Smooth muscle cell (in vitro differentiated cells): Measurements from ENCODE around the gene GPRC5C. TPM values are rescaled to one million over a fixed set of nuclear protein-coding genes. Genes with fewer than 3 reads are reported as not detected.

Source experiments
- DNase-seq: peaks from one replicate; lab custom pipeline; 2025; ENCODE audit not compliant: unreplicated experiment; lab: John Stamatoyannopoulos, UW
- H2AFZ ChIP-seq: fragments of 200-600 bp; sonication (generic); 2 replicates; pipeline ENCODE4 v1.6.0; 2016; ENCODE audit warnings: antibody characterized with exemption, low read depth, mild to moderate bottlenecking
- H3F3A ChIP-seq: fragments of 200-600 bp; sonication (generic); 2 replicates; pipeline ENCODE4 v1.6.0; 2017; ENCODE audit warnings: antibody characterized with exemption, low read depth
- H3K27ac ChIP-seq: fragments of 200-600 bp; sonication (generic); 2 replicates; pipeline ENCODE4 v1.5.1; 2016; ENCODE audit warnings: low read depth, mild to moderate bottlenecking
- H3K27me3 ChIP-seq: fragments of 200-600 bp; sonication (generic); 2 replicates; pipeline ENCODE4 v1.6.1; 2016; ENCODE audit warnings: low read depth, mild to moderate bottlenecking
- H3K36me3 ChIP-seq: fragments of 200-600 bp; sonication (generic); 2 replicates; pipeline ENCODE4 v1.5.1; 2016; ENCODE audit warnings: low read depth
- H3K4me1 ChIP-seq: fragments of 200-600 bp; sonication (generic); 2 replicates; pipeline ENCODE4 v1.5.1; 2016; ENCODE audit warnings: low read depth
- H3K4me2 ChIP-seq: fragments of 200-600 bp; sonication (generic); 2 replicates; pipeline ENCODE4 v1.6.0; 2016; ENCODE audit warnings: mild to moderate bottlenecking
- H3K4me3 ChIP-seq: fragments of 200-600 bp; sonication (generic); 2 replicates; pipeline ENCODE4 v1.5.1; 2016; ENCODE audit warnings: mild to moderate bottlenecking
- H3K79me2 ChIP-seq: fragments of 200-600 bp; sonication (generic); 2 replicates; pipeline ENCODE4 v1.6.0; 2016; ENCODE audit warnings: low read depth, mild to moderate bottlenecking
- H3K9ac ChIP-seq: fragments of 200-600 bp; sonication (generic); 2 replicates; pipeline ENCODE4 v1.6.0; 2016; ENCODE audit warnings: low read depth
- H3K9me3 ChIP-seq: fragments of 200-600 bp; sonication (generic); replicated peaks from 2 replicates; pipeline ENCODE4 v1.5.1; 2016; ENCODE audit warnings: low read depth
- H4K20me1 ChIP-seq: fragments of 200-600 bp; sonication (generic); 2 replicates; pipeline ENCODE4 v1.6.0; 2016; ENCODE audit warnings: low read depth
- WGBS: methylation state at CpG from one replicate; pipeline ENCODE4 v1.1.7; 2016; ENCODE audit warnings: low lambda C conversion rate; 5-methylcytosine and 5-hydroxymethylcytosine counted together
- polyA plus RNA-seq: library from polyadenylated mRNA; unstranded; fragments of >200 nt; fragmentation: Nextera tagmentation; extraction: Ambion mirVana; gene quantifications from 2 replicates; pipeline ENCODE4 v1.2.1, GENCODE V29; 2016
- total RNA-seq: library from RNA; depleted of rRNA; stranded (reverse); fragments of >200 nt; gene quantifications from 2 replicates; pipeline ENCODE4 v1.2.3, GENCODE V29; 2014
- TF ChIP-seq, protein P1 (sequence below): fragments of 200-600 bp; sonication (generic); IDR thresholded peaks from 2 replicates; pipeline ENCODE4 v1.5.1; 2017; ENCODE audit warnings: borderline replicate concordance, mild to moderate bottlenecking, antibody characterized with exemption; ENCODE audit not compliant: insufficient read depth, poor library complexity, severe bottlenecking

Gene GPRC5C
- total and polyA plus RNA-seq, 2 experiments from 2014 or later, result 64.5 to 96.9 TPM

DNA sequence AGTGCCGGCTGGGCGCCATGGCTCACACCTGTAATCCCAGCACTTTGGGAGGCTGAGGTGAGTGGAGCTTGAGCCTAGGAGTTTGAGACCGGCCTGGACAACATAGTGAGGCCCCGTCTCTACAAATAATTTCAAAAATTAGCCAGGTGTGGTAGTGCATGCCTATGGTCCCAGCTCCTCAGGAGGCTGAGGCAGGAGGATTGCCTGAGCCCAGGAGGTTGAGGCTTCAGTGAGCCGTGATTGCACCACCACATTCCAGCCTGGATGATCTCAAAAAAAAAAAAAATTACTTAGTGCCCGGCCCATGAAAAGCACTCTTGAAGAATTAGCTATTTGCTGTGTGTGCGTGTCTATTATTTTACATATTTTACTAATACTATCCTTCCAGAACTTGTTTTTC is 9.6 kb downstream of the GPRC5C start:
- 95% methylated on average over 7 of the region's 7 CpGs for WGBS

DNA sequence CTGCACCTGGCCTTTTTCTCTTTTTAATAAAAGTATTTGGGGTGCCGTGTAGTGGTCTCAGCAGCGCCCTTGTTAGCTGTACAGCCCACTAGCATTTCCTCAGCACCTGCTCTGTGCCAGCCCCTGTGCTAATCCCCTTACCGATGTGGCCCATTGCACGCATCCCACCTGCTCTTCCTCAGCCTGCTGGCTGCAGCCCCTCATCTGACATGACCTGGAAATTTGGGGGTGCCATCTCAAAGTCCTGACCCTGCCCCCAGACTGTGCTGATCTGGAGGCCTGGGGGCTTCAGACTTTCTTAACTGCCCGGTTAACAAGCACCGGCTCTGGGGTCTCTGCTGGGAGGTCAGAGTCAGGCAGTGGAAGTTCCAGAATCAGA is 10.4 kb downstream of the GPRC5C start:
- Histone ChIP-seq H2AFZ (no peak overlapping the region), H3K27ac (no peak overlapping the region), H3K79me2 (peaks cover 21% of the 10 kb centered on the region), H3K4me2 (no peak overlapping the region), H4K20me1 (peaks cover 76% of the 10 kb centered on the region), H3K9ac (no peak overlapping the region), H3K9me3 (no peaks in the 10 kb centered on the region), H3K4me1 (peaks cover 3% of the 10 kb centered on the region), H3K4me3 (no peak overlapping the region), H3K36me3 (no peaks in the 10 kb centered on the region), H3K27me3 (no peaks in the 10 kb centered on the region), H3F3A (no peaks in the 10 kb centered on the region)
- no peak for DNase-seq
- WGBS, result 94% methylated on average over 6 of the region's 6 CpGs
- TF ChIP-seq, protein P1, sequence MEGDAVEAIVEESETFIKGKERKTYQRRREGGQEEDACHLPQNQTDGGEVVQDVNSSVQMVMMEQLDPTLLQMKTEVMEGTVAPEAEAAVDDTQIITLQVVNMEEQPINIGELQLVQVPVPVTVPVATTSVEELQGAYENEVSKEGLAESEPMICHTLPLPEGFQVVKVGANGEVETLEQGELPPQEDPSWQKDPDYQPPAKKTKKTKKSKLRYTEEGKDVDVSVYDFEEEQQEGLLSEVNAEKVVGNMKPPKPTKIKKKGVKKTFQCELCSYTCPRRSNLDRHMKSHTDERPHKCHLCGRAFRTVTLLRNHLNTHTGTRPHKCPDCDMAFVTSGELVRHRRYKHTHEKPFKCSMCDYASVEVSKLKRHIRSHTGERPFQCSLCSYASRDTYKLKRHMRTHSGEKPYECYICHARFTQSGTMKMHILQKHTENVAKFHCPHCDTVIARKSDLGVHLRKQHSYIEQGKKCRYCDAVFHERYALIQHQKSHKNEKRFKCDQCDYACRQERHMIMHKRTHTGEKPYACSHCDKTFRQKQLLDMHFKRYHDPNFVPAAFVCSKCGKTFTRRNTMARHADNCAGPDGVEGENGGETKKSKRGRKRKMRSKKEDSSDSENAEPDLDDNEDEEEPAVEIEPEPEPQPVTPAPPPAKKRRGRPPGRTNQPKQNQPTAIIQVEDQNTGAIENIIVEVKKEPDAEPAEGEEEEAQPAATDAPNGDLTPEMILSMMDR, result no peak

More for the DNA sequence above, 9.6 kb downstream of the GPRC5C start:
- Histone ChIP-seq H3K36me3 (no peaks in the 10 kb centered on the region), H3K27me3 (no peaks in the 10 kb centered on the region), H3K9me3 (no peaks in the 10 kb centered on the region), H2AFZ (no peak overlapping the region), H3K4me1 (peaks cover 3% of the 10 kb centered on the region), H3K4me2 (no peak overlapping the region), H3K79me2 (peaks cover 29% of the 10 kb centered on the region), H4K20me1 (peaks cover 78% of the 10 kb centered on the region), H3K9ac (no peak overlapping the region), H3F3A (no peaks in the 10 kb centered on the region), H3K27ac (no peak overlapping the region), H3K4me3 (no peak overlapping the region)
- TF ChIP-seq, protein P1, result no peak
- DNase-seq, result no peak

DNA sequence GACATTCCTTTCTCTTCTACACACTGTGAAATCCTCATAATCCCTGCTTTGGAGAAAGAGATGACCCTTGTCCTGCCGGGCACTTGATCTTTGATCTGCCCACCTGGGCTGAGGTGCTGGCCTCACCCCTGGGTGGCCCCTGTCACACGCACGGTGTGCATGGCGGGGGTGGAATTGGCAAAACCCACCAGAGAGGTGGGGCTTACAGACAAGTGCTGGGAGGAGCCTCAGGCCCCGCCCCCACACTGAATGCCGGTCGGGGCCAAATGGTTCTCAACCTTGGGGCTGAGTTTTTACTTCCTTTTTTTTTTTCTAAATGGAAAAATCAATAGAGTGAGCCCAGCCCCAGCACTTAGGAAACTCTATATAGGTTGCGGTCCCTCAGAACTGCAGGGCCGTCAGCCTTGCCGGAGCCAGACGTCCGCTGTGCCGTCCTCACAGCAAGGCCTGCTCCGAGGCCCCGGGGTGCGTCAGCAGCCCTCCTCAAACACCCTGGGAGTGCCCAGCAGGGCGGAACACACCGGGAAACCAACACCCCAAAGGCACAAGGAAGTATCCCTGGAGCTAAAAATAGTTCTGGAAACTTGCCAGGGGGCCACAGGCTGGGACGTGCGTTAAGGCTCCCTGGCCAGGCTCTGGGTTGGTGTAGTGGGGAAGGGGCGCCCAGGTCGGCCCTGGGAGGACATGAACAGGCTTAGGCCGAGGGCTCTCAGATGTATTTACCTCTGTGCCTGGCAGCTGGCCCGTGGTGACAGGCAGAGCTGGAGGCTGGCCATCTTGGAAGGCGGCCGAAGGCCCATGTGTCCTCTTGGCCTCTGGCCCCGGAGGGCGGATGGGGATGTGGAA is 11.0 kb downstream of the GPRC5C start:
- Histone ChIP-seq H4K20me1 (peaks cover 73% of the 10 kb centered on the region), H3K27ac (no peak overlapping the region), H3K79me2 (peaks cover 15% of the 10 kb centered on the region), H3K36me3 (no peaks in the 10 kb centered on the region), H3K4me1 (peaks cover 3% of the 10 kb centered on the region), H3K27me3 (no peaks in the 10 kb centered on the region), H3K4me2 (no peak overlapping the region), H3K9me3 (no peaks in the 10 kb centered on the region), H3F3A (no peaks in the 10 kb centered on the region), H3K9ac (no peak overlapping the region), H2AFZ (no peak overlapping the region), H3K4me3 (no peak overlapping the region)
- 80% methylated on average over 28 of the region's 28 CpGs for WGBS
- DNase-seq, result no peak
- TF ChIP-seq, protein P1, result no peak
